PC-3 (cell line): ENCODE data around the gene FOXO3. TPM values are rescaled to one million over a fixed set of nuclear protein-coding genes. Genes with fewer than 3 reads are reported as not detected.

ENCODE experiments used
- ATAC-seq: fragments of 200-7000 bp; cut with Tn5 transposase; 2 replicates; pipeline ENCODE4 v1.9.1; 2020; ENCODE audit warnings: mild to moderate bottlenecking, moderate library complexity
- BruUV-seq: library from RNA; stranded (reverse); fragments of 400-500 nt; replicated peaks from 2 replicates; lab custom pipeline; 2021; lab: Mats Ljungman, UMichigan
- CTCF ChIA-PET: fragments of 300-600 bp; sonication (Branson Sonifier 250); formaldehyde crosslinking; loops from one replicate; lab custom pipeline; 2022; ENCODE audit warnings: antibody characterized with exemption; lab: Charles Lee
- POLR2A ChIA-PET: fragments of 300-600 bp; sonication (Branson Sonifier 250); formaldehyde crosslinking; loops from one replicate; lab custom pipeline; 2022; ENCODE audit warnings: antibody characterized with exemption; ENCODE audit not compliant: unreplicated experiment; lab: Charles Lee
- DNase-seq: peaks from one replicate; pipeline ENCODE4 v3.0.0-alpha.2; 2015
- H2AFZ ChIP-seq: fragments of 300-600 bp; sonication (generic); 2 replicates; pipeline ENCODE4 v1.6.0; 2016; ENCODE audit warnings: antibody characterized with exemption, low read length
- H3F3A ChIP-seq: fragments of 300-600 bp; sonication (generic); one replicate; pipeline ENCODE4 v1.6.0; 2017; ENCODE audit warnings: antibody characterized with exemption, low read length, control low read depth, mild to moderate bottlenecking; ENCODE audit not compliant: unreplicated experiment
- H3K27ac ChIP-seq: fragments of 300-600 bp; sonication (generic); 2 replicates; pipeline ENCODE4 v1.5.1; 2016; ENCODE audit warnings: mild to moderate bottlenecking, low read length
- H3K27me3 ChIP-seq: fragments of 300-600 bp; sonication (generic); 2 replicates; pipeline ENCODE4 v1.6.1; 2016; ENCODE audit warnings: low read length, mixed read lengths
- H3K36me3 ChIP-seq: fragments of 300-600 bp; sonication (generic); 2 replicates; pipeline ENCODE4 v1.6.1; 2016; ENCODE audit warnings: low read depth, mixed run types, low read length, mixed read lengths
- H3K4me1 ChIP-seq: fragments of 300-600 bp; sonication (generic); 2 replicates; pipeline ENCODE4 v1.5.1; 2016; ENCODE audit warnings: low read length; ENCODE audit not compliant: insufficient read depth
- H3K4me2 ChIP-seq: fragments of 300-600 bp; sonication (generic); 2 replicates; pipeline ENCODE4 v1.6.0; 2016; ENCODE audit warnings: low read length
- H3K4me3 ChIP-seq: fragments of 300-600 bp; sonication (generic); 2 replicates; pipeline ENCODE4 v1.5.1; 2016; ENCODE audit warnings: mild to moderate bottlenecking, low read length, mixed read lengths
- H3K79me2 ChIP-seq: fragments of 300-600 bp; sonication (generic); 2 replicates; pipeline ENCODE4 v1.6.1; 2017; ENCODE audit warnings: low read length, mixed read lengths
- H3K9ac ChIP-seq: fragments of 300-600 bp; sonication (generic); 2 replicates; pipeline ENCODE4 v1.6.0; 2016; ENCODE audit warnings: mild to moderate bottlenecking, low read length
- H3K9me2 ChIP-seq: fragments of 300-600 bp; sonication (generic); replicated peaks from 2 replicates; pipeline ENCODE4 v1.6.1; 2016; ENCODE audit warnings: mixed run types, low read length, mixed read lengths
- H3K9me3 ChIP-seq: fragments of 300-600 bp; sonication (generic); 2 replicates; pipeline ENCODE4 v1.6.1; 2016; ENCODE audit warnings: low read length, mixed read lengths
- H4K20me1 ChIP-seq: fragments of 300-600 bp; sonication (generic); 2 replicates; pipeline ENCODE4 v1.6.1; 2016; ENCODE audit warnings: low read length, mixed read lengths
- EZH2 ChIP-seq: fragments of 300-600 bp; sonication (generic); IDR thresholded peaks from one replicate; pipeline ENCODE4 v1.6.1; 2017; ENCODE audit warnings: antibody characterized with exemption, mild to moderate bottlenecking, low read length; ENCODE audit not compliant: unreplicated experiment
- EZH2phosphoT487 ChIP-seq: fragments of 300-600 bp; sonication (generic); IDR thresholded peaks from 2 replicates; pipeline ENCODE4 v1.6.1; 2018; ENCODE audit warnings: mild to moderate bottlenecking, antibody characterized with exemption, low read length, borderline replicate concordance
- intact Hi-C: fragments of 100-400 bp; cut with micrococcal nuclease; formaldehyde crosslinking; loops from 2 replicates; pipeline ENCODE4 v1.9.0; 2023
- total RNA-seq: library from RNA; depleted of rRNA; stranded (reverse); fragments of >200 nt; gene quantifications from 2 replicates; pipeline ENCODE4 v1.2.3, GENCODE V29; 2014
- TF ChIP-seq, protein P1 (sequence below): fragments of 300-600 bp; sonication (generic); conservative IDR thresholded peaks from 2 replicates; pipeline ENCODE4 v1.5.1; 2017; ENCODE audit warnings: antibody characterized with exemption, low read depth, mild to moderate bottlenecking, low read length

FOXO3 gene
- total RNA-seq, 1 experiment from 2014 or later, result 12.8 TPM

- TF ChIP-seq EZH2, result no peak
- TF ChIP-seq EZH2phosphoT487, result no peak
- TF ChIP-seq, protein P1, sequence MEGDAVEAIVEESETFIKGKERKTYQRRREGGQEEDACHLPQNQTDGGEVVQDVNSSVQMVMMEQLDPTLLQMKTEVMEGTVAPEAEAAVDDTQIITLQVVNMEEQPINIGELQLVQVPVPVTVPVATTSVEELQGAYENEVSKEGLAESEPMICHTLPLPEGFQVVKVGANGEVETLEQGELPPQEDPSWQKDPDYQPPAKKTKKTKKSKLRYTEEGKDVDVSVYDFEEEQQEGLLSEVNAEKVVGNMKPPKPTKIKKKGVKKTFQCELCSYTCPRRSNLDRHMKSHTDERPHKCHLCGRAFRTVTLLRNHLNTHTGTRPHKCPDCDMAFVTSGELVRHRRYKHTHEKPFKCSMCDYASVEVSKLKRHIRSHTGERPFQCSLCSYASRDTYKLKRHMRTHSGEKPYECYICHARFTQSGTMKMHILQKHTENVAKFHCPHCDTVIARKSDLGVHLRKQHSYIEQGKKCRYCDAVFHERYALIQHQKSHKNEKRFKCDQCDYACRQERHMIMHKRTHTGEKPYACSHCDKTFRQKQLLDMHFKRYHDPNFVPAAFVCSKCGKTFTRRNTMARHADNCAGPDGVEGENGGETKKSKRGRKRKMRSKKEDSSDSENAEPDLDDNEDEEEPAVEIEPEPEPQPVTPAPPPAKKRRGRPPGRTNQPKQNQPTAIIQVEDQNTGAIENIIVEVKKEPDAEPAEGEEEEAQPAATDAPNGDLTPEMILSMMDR, result no peak
Measured at GRCh38 chr6:108684771-108685329, 124.1 kb downstream of the FOXO3 start.

GRCh38 chr6:108685970-108686369, 125.3 kb downstream of the FOXO3 start:
- H3K4me3 ChIP-seq, result no peak overlapping the region
- peak overlapping the region; percentile 70; the same call in 1 of the 2 replicates for H3K27ac ChIP-seq
- ChIA-PET POLR2A (no interaction called here), CTCF (no interaction called here)
- H2AFZ ChIP-seq, result no peak overlapping the region
- no TSS peak for BruUV-seq
- H3K36me3 ChIP-seq, result no peaks in the 10 kb centered on the region
- H3K9ac ChIP-seq, result no peak overlapping the region
- H3K79me2 ChIP-seq, result no peaks in the 10 kb centered on the region
- TF ChIP-seq, protein P1, result no peak
- no peak for TF ChIP-seq EZH2phosphoT487
- TF ChIP-seq EZH2, result no peak
- H3F3A ChIP-seq, result no peaks in the 10 kb centered on the region
- no peaks in the 10 kb centered on the region for H4K20me1 ChIP-seq
- intact Hi-C loops, result loop anchor here (1.0 to 5.0 kb wide), 3 partner anchors 51 to 126 kb away; partner anchors contain the start of gene FOXO3
- no peak overlapping the region for H3K4me2 ChIP-seq
- H3K9me3 ChIP-seq, result no peaks in the 10 kb centered on the region
- ATAC-seq (no peak), DNase-seq (no peak)
- peaks cover 63% of the 10 kb centered on the region for H3K4me1 ChIP-seq
- H3K27me3 ChIP-seq, result no peaks in the 10 kb centered on the region
- H3K9me2 ChIP-seq, result no peaks in the 10 kb centered on the region

More at GRCh38 chr6:108684771-108685329, 124.1 kb downstream of the FOXO3 start:
- no TSS peak for BruUV-seq
- H2AFZ ChIP-seq, result no peak overlapping the region
- no peaks in the 10 kb centered on the region for H3K9me2 ChIP-seq
- H3K79me2 ChIP-seq, result no peaks in the 10 kb centered on the region
- no peaks in the 10 kb centered on the region for H3K27me3 ChIP-seq
- no peak overlapping the region for H3K4me3 ChIP-seq
- H3K9me3 ChIP-seq, result no peaks in the 10 kb centered on the region
- H3K4me2 ChIP-seq, result peak overlapping the region; percentile 26
- CTCF ChIA-PET, result no interaction called here
- H3K9ac ChIP-seq, result 0 out of 2 replicates have a peak overlapping the region, but pooled peaks have one; percentile 14
- H4K20me1 ChIP-seq, result no peaks in the 10 kb centered on the region
- H3K36me3 ChIP-seq, result no peaks in the 10 kb centered on the region
- peak overlapping the region; percentile 70 for H3K27ac ChIP-seq
- peaks cover 55% of the 10 kb centered on the region for H3K4me1 ChIP-seq
- intact Hi-C loops, result loop anchor here (1.0 to 5.0 kb wide), 3 partner anchors 52 to 125 kb away; partner anchors contain the start of gene FOXO3
- POLR2A ChIA-PET, result interaction anchor here (0.6 kb wide), 1 partner anchor 49 kb away, joined by 4 read pairs; no protein-coding TSS in a partner anchor
- peak; percentile 59 for DNase-seq
- H3F3A ChIP-seq, result no peaks in the 10 kb centered on the region
- peak; percentile 68 for ATAC-seq

GRCh38 chr6:108686896-108687295, 126.2 kb downstream of the FOXO3 start:
- Histone ChIP-seq H3K9me2 (no peaks in the 10 kb centered on the region), H3K27me3 (no peaks in the 10 kb centered on the region), H2AFZ (no peak overlapping the region), H3F3A (no peaks in the 10 kb centered on the region), H3K79me2 (no peaks in the 10 kb centered on the region), H3K27ac (0 out of 2 replicates have a peak overlapping the region, but pooled peaks have one; percentile 34), H3K4me2 (no peak overlapping the region), H3K9me3 (no peaks in the 10 kb centered on the region), H3K4me3 (no peak overlapping the region), H3K36me3 (no peaks in the 10 kb centered on the region), H3K4me1 (peaks cover 61% of the 10 kb centered on the region), H4K20me1 (no peaks in the 10 kb centered on the region), H3K9ac (no peak overlapping the region)
- CTCF ChIA-PET, result no interaction called here
- DNase-seq, result no peak
- TF ChIP-seq EZH2phosphoT487 (no peak), EZH2 (no peak)
- TF ChIP-seq, protein P1, result no peak
- no TSS peak for BruUV-seq
- intact Hi-C loops, result loop anchor here (5.0 kb wide), 2 partner anchors 50 to 95 kb away; no protein-coding TSS in a partner anchor
- POLR2A ChIA-PET, result no interaction called here
- ATAC-seq, result no peak
